Activated CD4-positive, alpha-beta T cell treated with anti-CD3 and anti-CD28 coated beads for 4 hours (primary cell): ENCODE results near the gene PCSK7.

Experiments used
- DNase-seq, 2 donors: peaks; one replicate each; pipeline ENCODE4 v3.0.0-alpha.2; 2020

Gene PCSK7

GRCh38 chr11:117181586-117182550 lies 50.0 kb downstream of the PCSK7 start:
- no peak for DNase-seq

GRCh38 chr11:117180661-117181585 lies 51.0 kb downstream of the PCSK7 start:
- DNase-seq, result peak; percentile 48 to 59

GRCh38 chr11:117180020-117180419 lies 51.9 kb downstream of the PCSK7 start:
- no peak for DNase-seq

- peak; percentile 16 to 34 for DNase-seq
These were observed 52.5 kb downstream of the PCSK7 start for GRCh38 chr11:117179048-117179999.

- peak; percentile 84 to 85 for DNase-seq
These were observed 53.5 kb downstream of the PCSK7 start, which contains the start of gene SIDT2 for GRCh38 chr11:117178210-117179034. Gene SIDT2 (plus strand): TSS chr11:117178743. CDS start chr11:117179264, 521 bp downstream.

- no peak for DNase-seq
These were observed 54.2 kb downstream of the PCSK7 start for GRCh38 chr11:117177534-117178209.

- DNase-seq, result no peak
These were observed 55.7 kb downstream of the PCSK7 start for GRCh38 chr11:117176186-117176585.

- DNase-seq, result no peak
These were observed 56.1 kb downstream of the PCSK7 start for GRCh38 chr11:117175781-117176180.

- DNase-seq, result no peak
These were observed 56.8 kb downstream of the PCSK7 start for GRCh38 chr11:117175104-117175503.

- no peak for DNase-seq
These were observed 59.0 kb downstream of the PCSK7 start for GRCh38 chr11:117172724-117173421.

- no peak for DNase-seq
These were observed 60.3 kb downstream of the PCSK7 start for GRCh38 chr11:117171404-117172061.

GRCh38 chr11:117171007-117171403 lies 60.9 kb downstream of the PCSK7 start:
- DNase-seq, result no peak

GRCh38 chr11:117170210-117170609 lies 61.7 kb downstream of the PCSK7 start:
- no peak for DNase-seq

- DNase-seq, result no peak
These were observed 62.1 kb downstream of the PCSK7 start for GRCh38 chr11:117169736-117170135.

- DNase-seq, result no peak
These were observed 65.4 kb downstream of the PCSK7 start for GRCh38 chr11:117166491-117166890.

- DNase-seq, result no peak
These were observed 71.0 kb downstream of the PCSK7 start for GRCh38 chr11:117160826-117161225.

- DNase-seq, result no peak
These were observed 72.0 kb downstream of the PCSK7 start for GRCh38 chr11:117159892-117160291.

GRCh38 chr11:117157507-117157906 lies 74.4 kb downstream of the PCSK7 start:
- no peak for DNase-seq

- no peak for DNase-seq
These were observed 77.4 kb downstream of the PCSK7 start for GRCh38 chr11:117154468-117154867.
